ENCODE data around the gene SECTM1.

The SECTM1 gene

DNA sequence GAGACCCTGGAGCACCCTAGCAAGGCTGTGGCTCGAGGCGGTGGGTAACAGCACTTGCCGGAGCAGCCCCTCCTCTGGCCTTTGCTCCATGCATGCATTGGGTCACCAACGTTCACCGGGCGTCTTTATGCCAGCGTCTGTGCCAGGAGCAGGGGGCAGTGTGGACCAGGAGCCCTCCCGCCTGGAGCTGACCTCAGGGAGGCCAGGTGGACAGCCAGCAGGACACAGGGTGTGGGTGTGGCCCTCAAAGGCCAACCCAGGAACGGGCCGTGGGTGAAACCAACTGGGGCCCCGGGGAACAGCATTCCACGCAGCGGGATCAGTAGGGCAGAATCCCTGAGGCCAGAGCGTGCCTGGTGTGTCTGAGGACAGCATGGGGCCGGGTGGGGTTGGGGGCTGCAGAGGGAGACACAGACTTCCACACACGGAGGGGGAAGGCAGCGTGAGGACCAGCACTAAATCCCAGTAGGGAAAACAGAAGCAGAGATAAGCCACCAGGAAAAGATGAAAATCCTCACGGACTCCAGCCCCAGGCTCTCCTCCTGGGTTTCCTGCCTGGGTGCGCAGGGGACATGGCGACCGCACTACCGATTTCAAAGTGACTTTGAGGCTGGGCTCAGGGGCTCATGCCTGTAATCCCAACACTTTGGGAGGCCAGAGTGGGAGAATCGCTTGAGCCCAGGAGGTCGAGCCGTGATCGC lies 13.3 kb downstream of the SECTM1 start:
- TF ChIP-seq, protein P1, sequence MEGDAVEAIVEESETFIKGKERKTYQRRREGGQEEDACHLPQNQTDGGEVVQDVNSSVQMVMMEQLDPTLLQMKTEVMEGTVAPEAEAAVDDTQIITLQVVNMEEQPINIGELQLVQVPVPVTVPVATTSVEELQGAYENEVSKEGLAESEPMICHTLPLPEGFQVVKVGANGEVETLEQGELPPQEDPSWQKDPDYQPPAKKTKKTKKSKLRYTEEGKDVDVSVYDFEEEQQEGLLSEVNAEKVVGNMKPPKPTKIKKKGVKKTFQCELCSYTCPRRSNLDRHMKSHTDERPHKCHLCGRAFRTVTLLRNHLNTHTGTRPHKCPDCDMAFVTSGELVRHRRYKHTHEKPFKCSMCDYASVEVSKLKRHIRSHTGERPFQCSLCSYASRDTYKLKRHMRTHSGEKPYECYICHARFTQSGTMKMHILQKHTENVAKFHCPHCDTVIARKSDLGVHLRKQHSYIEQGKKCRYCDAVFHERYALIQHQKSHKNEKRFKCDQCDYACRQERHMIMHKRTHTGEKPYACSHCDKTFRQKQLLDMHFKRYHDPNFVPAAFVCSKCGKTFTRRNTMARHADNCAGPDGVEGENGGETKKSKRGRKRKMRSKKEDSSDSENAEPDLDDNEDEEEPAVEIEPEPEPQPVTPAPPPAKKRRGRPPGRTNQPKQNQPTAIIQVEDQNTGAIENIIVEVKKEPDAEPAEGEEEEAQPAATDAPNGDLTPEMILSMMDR (IDR thresholded peaks at IDR 0.05; ENCODE audit: control insufficient read depth, insufficient read depth, low read depth, low read length, missing control alignments): no peak
- H3K4me3 ChIP-seq (ENCODE audit: control insufficient read depth, low read depth, low read length): no peak overlapping the region

DNA sequence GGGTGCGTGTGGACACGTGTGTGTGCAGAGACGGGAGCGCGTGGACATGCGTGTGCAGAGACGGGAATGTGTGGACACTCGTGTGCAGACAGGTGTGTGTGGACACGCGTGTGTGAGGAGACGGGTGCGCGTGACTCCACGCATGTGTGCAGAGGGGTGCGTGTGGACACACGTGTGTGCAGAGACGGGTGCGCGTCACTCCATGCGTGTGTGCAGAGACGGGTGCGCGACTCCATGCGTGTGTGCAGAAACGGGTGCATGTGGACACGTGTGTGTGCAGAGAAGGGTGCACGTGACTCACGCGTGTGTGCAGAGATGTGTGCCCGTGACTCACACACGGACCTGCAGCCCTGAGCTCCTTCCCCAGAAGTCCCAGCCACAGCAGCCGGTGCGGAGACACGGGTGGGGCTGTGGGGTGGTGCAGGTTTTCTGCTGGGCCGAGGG lies 13.9 kb downstream of the SECTM1 start:
- DNase-seq (ENCODE audit: low read depth): no peak
- TF ChIP-seq, protein P1 (IDR thresholded peaks at IDR 0.05; ENCODE audit: control insufficient read depth, insufficient read depth, low read depth, low read length, missing control alignments): no peak
- no peak overlapping the region for H3K4me3 ChIP-seq (ENCODE audit: control insufficient read depth, low read depth, low read length)

More for the DNA sequence above, 13.3 kb downstream of the SECTM1 start:
- no peak for DNase-seq (ENCODE audit: low read depth)

DNA sequence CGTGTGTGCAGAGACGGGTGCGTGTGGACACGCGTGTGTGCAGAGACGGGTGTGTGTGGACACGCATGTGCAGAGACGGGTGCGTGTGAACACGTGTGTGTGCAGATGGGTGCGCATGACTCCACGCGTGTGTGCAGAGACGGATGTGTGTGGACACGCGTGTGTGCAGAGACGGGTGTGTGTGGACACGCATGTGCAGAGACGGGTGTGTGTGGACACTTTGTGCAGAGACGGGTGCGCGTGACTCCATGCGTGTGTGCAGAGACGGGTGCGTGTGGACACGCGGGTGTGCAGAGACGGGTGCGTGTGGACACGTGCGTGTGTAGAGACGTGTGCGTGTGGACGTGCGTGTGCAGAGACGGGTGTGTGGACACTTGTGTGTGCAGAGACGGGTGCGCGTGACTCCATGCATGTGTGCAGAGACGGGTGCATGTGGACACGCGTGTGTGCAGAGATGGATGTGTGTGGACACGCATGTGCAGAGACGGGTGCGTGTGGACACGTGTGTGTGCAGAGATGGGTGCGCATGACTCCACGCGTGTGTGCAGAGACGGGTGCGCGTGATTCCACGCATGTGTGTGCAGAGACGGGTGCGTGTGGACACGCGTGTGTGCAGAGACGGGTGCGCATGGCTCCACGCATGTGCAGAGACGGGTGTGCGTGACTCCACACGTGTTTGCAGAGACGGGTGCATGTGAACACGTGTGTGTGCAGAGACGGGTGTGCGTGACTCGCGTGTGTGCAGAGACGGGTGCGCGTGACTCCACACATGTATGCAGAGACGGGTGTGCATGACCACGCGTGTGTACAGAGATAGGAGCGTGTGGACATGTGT lies 14.6 kb downstream of the SECTM1 start:
- TF ChIP-seq, protein P1 (IDR thresholded peaks at IDR 0.05; ENCODE audit: control insufficient read depth, insufficient read depth, low read depth, low read length, missing control alignments): no peak
- no peak overlapping the region for H3K4me3 ChIP-seq (ENCODE audit: control insufficient read depth, low read depth, low read length)
- DNase-seq (ENCODE audit: low read depth): no peak

DNA sequence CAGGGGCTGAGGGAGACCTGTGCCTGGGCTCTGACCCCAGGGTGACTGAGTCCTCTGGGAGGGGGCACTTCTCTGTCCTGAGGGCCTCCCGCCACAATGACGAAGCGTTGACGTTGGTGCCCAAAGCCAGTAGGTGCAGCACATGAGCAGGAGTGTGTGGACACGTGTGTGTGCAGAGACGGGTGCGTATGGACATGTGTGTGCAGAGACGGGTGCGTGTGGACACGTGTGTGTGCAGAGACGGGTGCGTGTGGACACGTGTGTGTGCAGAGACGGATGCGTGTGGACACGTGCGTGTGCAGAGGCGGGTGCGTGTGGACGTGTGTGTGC lies 15.4 kb downstream of the SECTM1 start:
- H3K4me3 ChIP-seq (ENCODE audit: control insufficient read depth, low read depth, low read length): no peak overlapping the region
- no peak for DNase-seq (ENCODE audit: low read depth)
- TF ChIP-seq, protein P1 (IDR thresholded peaks at IDR 0.05; ENCODE audit: control insufficient read depth, insufficient read depth, low read depth, low read length, missing control alignments): no peak

DNA sequence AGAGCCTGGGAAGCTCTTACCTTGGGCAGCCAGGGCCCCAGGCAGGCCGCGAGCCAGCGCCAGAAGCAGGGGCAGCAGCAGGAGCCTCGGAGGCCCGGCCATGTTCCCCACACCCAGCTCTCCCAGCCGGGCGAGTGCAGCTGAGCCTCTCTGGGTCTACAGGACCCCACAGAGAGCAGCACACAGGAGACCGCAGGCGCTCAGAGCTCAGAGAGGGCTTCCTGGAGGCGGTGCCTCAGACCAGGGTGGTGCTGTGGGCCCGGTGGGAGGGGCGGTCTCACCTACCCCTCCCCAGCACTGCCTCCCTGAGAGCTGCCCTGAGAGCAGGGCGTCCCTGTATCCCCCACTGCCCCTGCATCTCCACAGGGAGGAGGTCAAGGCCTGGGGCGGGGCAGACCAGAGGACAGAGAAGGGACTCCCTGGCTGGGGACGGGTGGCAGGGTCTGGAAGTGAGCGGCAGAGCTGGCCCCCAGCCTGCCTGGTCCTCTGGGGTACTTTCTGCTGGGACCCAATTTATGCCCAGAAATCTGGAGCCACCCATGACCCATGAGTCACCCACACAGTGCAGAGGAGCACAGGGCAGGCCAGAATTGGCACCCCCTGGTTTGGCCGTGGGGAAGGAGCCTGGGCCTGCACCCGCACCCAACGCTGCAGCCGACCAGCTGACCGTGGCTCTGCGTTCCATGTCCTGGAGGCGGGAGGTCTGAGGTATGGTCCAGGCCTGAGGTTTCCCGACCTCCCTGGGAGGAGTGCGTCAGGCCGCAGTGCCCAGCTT lies 16.0 kb downstream of the SECTM1 start, which contains the start of gene CD7:
Gene CD7 (minus strand): TSS at position 215 of the 775 bp plus-strand sequence. CDS start 113 bp downstream, at position 102.
- TF ChIP-seq, protein P1 (IDR thresholded peaks at IDR 0.05; ENCODE audit: control insufficient read depth, insufficient read depth, low read depth, low read length, missing control alignments): no peak
- no peak within 1 kb of the TSS for H3K4me3 ChIP-seq (ENCODE audit: control insufficient read depth, low read depth, low read length)
- no peak for DNase-seq (ENCODE audit: low read depth)

DNA sequence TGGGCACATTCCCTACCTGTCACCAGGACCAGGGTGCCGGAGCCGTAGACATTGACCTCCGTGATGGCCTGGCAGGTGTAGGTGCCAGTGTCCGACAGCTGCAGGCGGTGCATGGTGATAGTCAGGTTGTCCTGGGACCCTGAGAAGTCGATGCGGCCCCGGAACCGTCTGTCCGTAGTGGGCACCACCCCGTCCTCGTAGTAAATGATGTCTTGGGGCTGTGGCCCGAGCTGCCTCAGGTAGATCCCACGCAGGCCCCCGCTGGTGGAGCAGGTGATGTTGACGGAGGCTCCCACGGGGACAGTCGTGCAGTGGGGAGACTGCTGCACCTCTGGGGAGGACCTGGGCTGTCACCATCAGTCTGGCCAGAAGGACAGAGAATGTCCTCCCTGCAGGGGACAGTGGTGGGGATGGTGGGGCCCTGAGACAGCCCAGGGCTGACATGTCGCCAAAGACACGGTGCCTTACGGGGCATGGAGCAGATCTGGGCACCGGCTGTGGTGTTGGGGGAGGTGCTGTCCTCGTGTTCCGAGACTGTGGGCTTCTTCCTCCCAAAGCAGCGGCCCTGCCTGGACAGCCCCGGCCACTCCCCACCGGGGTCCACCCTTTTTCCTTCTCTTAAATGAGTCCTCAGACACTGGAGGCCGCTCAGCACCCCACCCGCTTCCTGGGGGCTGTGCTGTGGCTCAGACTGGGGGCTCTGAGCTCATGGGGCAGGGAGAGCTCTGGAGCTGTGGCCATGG lies 16.7 kb downstream of the SECTM1 start:
- DNase-seq (ENCODE audit: low read depth): no peak
- TF ChIP-seq, protein P1 (IDR thresholded peaks at IDR 0.05; ENCODE audit: control insufficient read depth, insufficient read depth, low read depth, low read length, missing control alignments): no peak
- no peak overlapping the region for H3K4me3 ChIP-seq (ENCODE audit: control insufficient read depth, low read depth, low read length)

Data from AG09309 (cell line).